NOMO-1 treated with DMSO at 0.1 percent for 48 hours (cell line): Measurements from ENCODE around the gene LHX1.

Source experiments
- DNase-seq: peaks from one replicate; lab custom pipeline; 2025; ENCODE audit not compliant: unreplicated experiment; lab: John Stamatoyannopoulos, UW

The LHX1 gene

GRCh38 chr17:36951084-36951789, 14.0 kb downstream of the LHX1 start:
- DNase-seq = no peak

GRCh38 chr17:36971508-36971907, 34.2 kb downstream of the LHX1 start:
- no peak for DNase-seq

- DNase-seq = no peak
Observed at GRCh38 chr17:36972186-36972700, 35.0 kb downstream of the LHX1 start.

GRCh38 chr17:36972905-36973304, 35.6 kb downstream of the LHX1 start:
- no peak for DNase-seq

- DNase-seq = no peak
Observed at GRCh38 chr17:36975922-36976515, 38.7 kb downstream of the LHX1 start.

- no peak for DNase-seq
Observed at GRCh38 chr17:36977066-36977465, 39.8 kb downstream of the LHX1 start.

GRCh38 chr17:36977568-36977967, 40.3 kb downstream of the LHX1 start:
- DNase-seq = no peak

GRCh38 chr17:36978810-36979564, 41.7 kb downstream of the LHX1 start:
- no peak for DNase-seq

GRCh38 chr17:36979565-36979941, 42.3 kb downstream of the LHX1 start:
- DNase-seq = no peak

- DNase-seq = no peak
Observed at GRCh38 chr17:36980280-36980761, 43.0 kb downstream of the LHX1 start.

- DNase-seq = no peak
Observed at GRCh38 chr17:36983618-36984017, 46.3 kb downstream of the LHX1 start.

- DNase-seq = no peak
Observed at GRCh38 chr17:36989173-36989572, 51.9 kb downstream of the LHX1 start.

- DNase-seq = no peak
Observed at GRCh38 chr17:36992701-36993100, 55.4 kb downstream of the LHX1 start.

- no peak for DNase-seq
Observed at GRCh38 chr17:36993227-36993626, 56.0 kb downstream of the LHX1 start.
